ENCODE data around the gene HSD17B8.
"Not testable (repeated sequence)": the region's sequence is repeated elsewhere in the genome, so short reads cannot be mapped to it uniquely, and the experiment has no call there.

HSD17B8 gene

GRCh38 chr6:33207552-33208090 lies 3.2 kb downstream of the HSD17B8 start:
- no peak for DNase-seq

- peak; percentile 18 for DNase-seq
Measured at GRCh38 chr6:33208091-33208967, 3.9 kb downstream of the HSD17B8 start, which contains the start of gene RING1. RING1 (plus strand) TSS chr6:33208500; CDS start chr6:33208823, 323 bp downstream.

- no peak for DNase-seq
Measured at GRCh38 chr6:33209856-33210255, 5.4 kb downstream of the HSD17B8 start.

- no peak for DNase-seq
Measured at GRCh38 chr6:33211136-33211535, 6.7 kb downstream of the HSD17B8 start.

- DNase-seq = no peak
Measured at GRCh38 chr6:33211666-33212422, 7.4 kb downstream of the HSD17B8 start.

- no peak for DNase-seq
Measured at GRCh38 chr6:33212857-33213165, 8.4 kb downstream of the HSD17B8 start.

- DNase-seq = no peak
Measured at GRCh38 chr6:33213166-33213988, 8.9 kb downstream of the HSD17B8 start.

- no peak for DNase-seq
Measured at GRCh38 chr6:33213989-33214335, 9.5 kb downstream of the HSD17B8 start.

- DNase-seq = no peak
Measured at GRCh38 chr6:33215271-33216116, 11.0 kb downstream of the HSD17B8 start.

GRCh38 chr6:33216117-33216649 lies 11.7 kb downstream of the HSD17B8 start:
- no peak for DNase-seq

GRCh38 chr6:33217246-33217645 lies 12.8 kb downstream of the HSD17B8 start:
- no peak for DNase-seq

GRCh38 chr6:33217681-33218080 lies 13.2 kb downstream of the HSD17B8 start:
- no peak for DNase-seq

- DNase-seq = not testable (repeated sequence)
Measured at GRCh38 chr6:33226503-33227120, 22.2 kb downstream of the HSD17B8 start.

- no peak for DNase-seq
Measured at GRCh38 chr6:33235221-33235634, 30.8 kb downstream of the HSD17B8 start.

- no peak for DNase-seq
Measured at GRCh38 chr6:33236328-33236727, 31.9 kb downstream of the HSD17B8 start.

GRCh38 chr6:33236852-33237251 lies 32.4 kb downstream of the HSD17B8 start:
- DNase-seq = no peak

- no peak for DNase-seq
Measured at GRCh38 chr6:33237741-33238140, 33.3 kb downstream of the HSD17B8 start.

- DNase-seq = no peak
Measured at GRCh38 chr6:33241968-33242367, 37.5 kb downstream of the HSD17B8 start.

- no peak for DNase-seq
Measured at GRCh38 chr6:33243476-33243875, 39.0 kb downstream of the HSD17B8 start.

- DNase-seq = peak; percentile 57
Measured at GRCh38 chr6:33247977-33248642, 43.7 kb downstream of the HSD17B8 start.

- DNase-seq = peak; percentile 39
Measured at GRCh38 chr6:33248643-33248931, 44.1 kb downstream of the HSD17B8 start.
